Measurements from ENCODE around the gene SEMA6D. TPM values are rescaled to one million over a fixed set of nuclear protein-coding genes. Genes with fewer than 3 reads are reported as not detected.

Gene SEMA6D
- total and polyA plus RNA-seq, 12 donors, result 1.4 to 20.1 (median 11.9) TPM

- H3K27me3 ChIP-seq, result peaks cover 0 to 10% (median 0%) of the 10 kb centered on the region in 7 donors
- H3K27ac ChIP-seq, result no peak overlapping the region
- H3K4me3 ChIP-seq, result no peak overlapping the region
- DNase-seq (no peak), ATAC-seq (no peak)
- intact Hi-C loops (cut with DNase I), result loop anchor here in 2 of 10 donors (5.0 to 10.0 kb wide), 2 partner anchors 38 to 110 kb away; no protein-coding TSS in a partner anchor
- H3K36me3 ChIP-seq, result no peaks in the 10 kb centered on the region
- WGBS, 2 donors, result 94 to 98% methylated on average over 8 of the region's 8 CpGs
- no peaks in the 10 kb centered on the region for H3K9me3 ChIP-seq
- TF ChIP-seq CTCF (IDR thresholded peaks at IDR 0.05), result no peak
- H3K4me1 ChIP-seq, result peaks cover 3 to 26% (median 13%) of the 10 kb centered on the region in 9 donors
These were observed 42.6 kb upstream of the SEMA6D start for GRCh38 chr15:47674586-47675232.

GRCh38 chr15:47675735-47676134, 41.6 kb upstream of the SEMA6D start:
- intact Hi-C loops (cut with DNase I), result loop anchor here in 1 of 10 donors (10.0 kb wide), 1 partner anchor 111 kb away; no protein-coding TSS in a partner anchor
- Histone ChIP-seq H3K27ac (no peak overlapping the region), H3K9me3 (no peaks in the 10 kb centered on the region), H3K27me3 (peaks cover 0 to 10% (median 0%) of the 10 kb centered on the region in 7 donors), H3K4me1 (peaks cover 3 to 26% (median 13%) of the 10 kb centered on the region in 9 donors), H3K36me3 (no peaks in the 10 kb centered on the region), H3K4me3 (no peak overlapping the region)
- WGBS, 2 donors, result 80 to 87% methylated on average over 3 of the region's 3 CpGs
- DNase-seq (no peak), ATAC-seq (no peak)
- no peak for TF ChIP-seq CTCF (IDR thresholded peaks at IDR 0.05)

- intact Hi-C loops (cut with DNase I), result loop anchor here in 1 of 10 donors (10.0 kb wide), 1 partner anchor 113 kb away; no protein-coding TSS in a partner anchor
- 84 to 93% methylated on average over 1 of the region's 1 CpG for WGBS, 2 donors
- Histone ChIP-seq H3K27me3 (peaks cover 0 to 10% (median 0%) of the 10 kb centered on the region in 7 donors), H3K27ac (no peak overlapping the region), H3K4me1 (peaks cover 3 to 13% (median 11%) of the 10 kb centered on the region in 9 donors), H3K36me3 (no peaks in the 10 kb centered on the region), H3K4me3 (no peak overlapping the region), H3K9me3 (no peaks in the 10 kb centered on the region)
- ATAC-seq (no peak), DNase-seq (no peak)
- no peak for TF ChIP-seq CTCF (IDR thresholded peaks at IDR 0.05)
These were observed 39.3 kb upstream of the SEMA6D start for GRCh38 chr15:47678040-47678439.

GRCh38 chr15:47682661-47683060, 34.6 kb upstream of the SEMA6D start:
- Histone ChIP-seq H3K27me3 (no peaks in the 10 kb centered on the region), H3K9me3 (no peaks in the 10 kb centered on the region), H3K4me1 (no peaks in the 10 kb centered on the region), H3K27ac (no peak overlapping the region), H3K36me3 (no peaks in the 10 kb centered on the region), H3K4me3 (no peak overlapping the region)
- intact Hi-C loops (cut with DNase I), result no loop called here
- DNase-seq (no peak), ATAC-seq (no peak)
- 92% methylated on average over 4 of the region's 4 CpGs for WGBS, 2 donors
- TF ChIP-seq CTCF (IDR thresholded peaks at IDR 0.05), result no peak
